ENCODE measurements around the gene ZNF230. TPM values are rescaled to one million over a fixed set of nuclear protein-coding genes. Genes with fewer than 3 reads are reported as not detected.

ZNF230 gene
- total and polyA plus RNA-seq, 9 of the 15 experiments (the other 6 are each of a cell fraction or from before 2014, with no cell fraction given) = 1.3 to 4.0 (median 2.2) TPM

GRCh38 chr19:44025217-44025936 is 22.6 kb downstream of the ZNF230 start, which contains the start of gene ZNF222 (continued):
- TF ChIP-seq DIDO1 (tag; IDR thresholded peaks at IDR 0.05; ENCODE audit: low read depth) = peak; percentile 23; the same call in 1 of the 2 replicates
- TF ChIP-seq MAFG (tag; conservative IDR thresholded peaks at IDR 0.05) = peak; percentile 53
- TF ChIP-seq RBFOX2 (IDR thresholded peaks at IDR 0.05; ENCODE audit: low read depth, low read length) = peak; percentile 83
- no peak for TF ChIP-seq FOXA3 (CRISPR knock-in tag; conservative IDR thresholded peaks at IDR 0.05 in 1 of 2, IDR thresholded peaks at IDR 0.05 in 1 of 2)
- TF ChIP-seq KAT7 (CRISPR knock-in tag; IDR thresholded peaks at IDR 0.05; ENCODE audit: borderline replicate concordance) = no peak
- peak; percentile 26; the same call in 1 of the 2 replicates for TF ChIP-seq MYC (IDR thresholded peaks at IDR 0.05; ENCODE audit: low read depth, low read length)
- no peak for TF ChIP-seq MYC (CRISPR knock-in tag; IDR thresholded peaks at IDR 0.05; ENCODE audit: borderline replicate concordance, low read depth)
- no peak for TF ChIP-seq ZNF407 (IDR thresholded peaks at IDR 0.05; ENCODE audit: low read depth)
- TF ChIP-seq KDM4B (IDR thresholded peaks at IDR 0.05; ENCODE audit: borderline replicate concordance in 2 of 2, low read depth in 1 of 2) = no peak
- TF ChIP-seq SFPQ (IDR thresholded peaks at IDR 0.05; ENCODE audit: low read depth, low read length) = no peak
- TF ChIP-seq RUNX1 (IDR thresholded peaks at IDR 0.05; ENCODE audit: low read depth) = no peak
- peak; percentile 38; the same call in 1 of the 2 replicates for TF ChIP-seq ESRRA (IDR thresholded peaks at IDR 0.05; ENCODE audit: borderline replicate concordance, low read depth)
- TF ChIP-seq MEIS2 (IDR thresholded peaks at IDR 0.05; ENCODE audit: partially characterized antibody) = no peak

Measured in K562 (cell line).